Neural cell (in vitro differentiated cells): Measurements from ENCODE around the gene KLHL3. TPM values are rescaled to one million over a fixed set of nuclear protein-coding genes. Genes with fewer than 3 reads are reported as not detected.

Source experiments
- H2AFZ ChIP-seq: fragments of 200-600, 300-800 bp; sonication (generic), shearing (Covaris generic); 2 replicates; pipeline ENCODE4 v1.6.0; 2014; ENCODE audit warnings: low read depth, mild to moderate bottlenecking, antibody characterized with exemption, low read length, moderate library complexity
- H3F3A ChIP-seq: fragments of 200-600 bp; shearing (Covaris generic); 2 replicates; pipeline ENCODE4 v1.6.1; 2016; ENCODE audit warnings: mild to moderate bottlenecking, moderate library complexity, mixed read lengths, antibody characterized with exemption, low read length; ENCODE audit not compliant: insufficient read depth, poor library complexity, severe bottlenecking
- H3K27ac ChIP-seq: fragments of 200-600, 300-800 bp; sonication (generic), shearing (Covaris generic); 2 replicates; pipeline ENCODE4 v1.5.1; 2014; ENCODE audit warnings: mild to moderate bottlenecking, low read length, moderate library complexity
- H3K27me3 ChIP-seq: fragments of 300-800, 200-600 bp; sonication (generic), shearing (Covaris generic); 2 replicates; pipeline ENCODE4 v1.6.0; 2014; ENCODE audit warnings: mild to moderate bottlenecking, low read depth, low read length, moderate library complexity; ENCODE audit not compliant: insufficient read depth
- H3K36me3 ChIP-seq: fragments of 300-800, 200-600 bp; sonication (generic), shearing (Covaris generic); 2 replicates; pipeline ENCODE4 v1.5.1; 2014; ENCODE audit warnings: mild to moderate bottlenecking, antibody characterized with exemption, low read length, moderate library complexity; ENCODE audit not compliant: insufficient read depth
- H3K4me2 ChIP-seq: fragments of 300-800, 200-600 bp; sonication (generic), shearing (Covaris generic); 2 replicates; pipeline ENCODE4 v1.6.0; 2014; ENCODE audit warnings: mild to moderate bottlenecking, low read length
- H3K4me3 ChIP-seq: fragments of 300-800, 200-600 bp; sonication (generic), shearing (Covaris generic); 2 replicates; pipeline ENCODE4 v1.5.1; 2014; ENCODE audit warnings: mild to moderate bottlenecking, low read length, moderate library complexity
- H3K79me2 ChIP-seq: fragments of 200-600 bp; shearing (Covaris generic); replicated peaks from 2 replicates; pipeline ENCODE4 v1.6.0; 2014; ENCODE audit warnings: mild to moderate bottlenecking, low read length, moderate library complexity; ENCODE audit not compliant: insufficient read depth
- H3K9ac ChIP-seq: fragments of 300-800, 200-600 bp; sonication (generic), shearing (Covaris generic); 2 replicates; pipeline ENCODE4 v1.6.1; 2016; ENCODE audit warnings: mild to moderate bottlenecking, low read length, mixed read lengths
- H3K9me2 ChIP-seq: fragments of 200-600 bp; shearing (Covaris generic); 2 replicates; pipeline ENCODE4 v1.6.1; 2016; ENCODE audit warnings: mild to moderate bottlenecking, low read length, mixed read lengths; ENCODE audit not compliant: insufficient read depth
- H3K9me3 ChIP-seq: fragments of 200-600, 300-800 bp; sonication (generic), shearing (Covaris generic); 2 replicates; pipeline ENCODE4 v1.6.1; 2016; ENCODE audit warnings: mild to moderate bottlenecking, mixed run types, low read length, moderate library complexity, mixed read lengths
- H4K20me1 ChIP-seq: fragments of 200-600 bp; shearing (Covaris generic); 2 replicates; pipeline ENCODE4 v1.6.1; 2016; ENCODE audit warnings: mild to moderate bottlenecking, mixed run types; ENCODE audit not compliant: insufficient read depth
- CTCF ChIP-seq: fragments of 450-650 bp; IDR thresholded peaks from 2 replicates; pipeline ENCODE4 v1.5.1; 2014; ENCODE audit warnings: antibody characterized with exemption, mild to moderate bottlenecking, moderate library complexity; ENCODE audit not compliant: poor library complexity, severe bottlenecking
- EP300 ChIP-seq: fragments of 450-650 bp; conservative IDR thresholded peaks from 2 replicates; pipeline ENCODE4 v1.6.1; 2014; ENCODE audit warnings: antibody characterized with exemption, mild to moderate bottlenecking, moderate library complexity; ENCODE audit not compliant: poor library complexity, severe bottlenecking
- EZH2 ChIP-seq: fragments of 200-600, 300-800 bp; shearing (Covaris generic), sonication (generic); IDR thresholded peaks from 2 replicates; pipeline ENCODE4 v1.6.1; 2014; ENCODE audit warnings: antibody characterized with exemption, low read length, borderline replicate concordance, mild to moderate bottlenecking; ENCODE audit not compliant: insufficient read depth, poor library complexity, severe bottlenecking
- MXI1 ChIP-seq: fragments of 450-650 bp; conservative IDR thresholded peaks from 2 replicates; pipeline ENCODE4 v1.6.1; 2014; ENCODE audit warnings: antibody characterized with exemption, mild to moderate bottlenecking; ENCODE audit not compliant: poor library complexity, severe bottlenecking
- POLR2AphosphoS5 ChIP-seq: IDR thresholded peaks from 2 replicates; pipeline ENCODE4 v1.6.1; 2012
- RAD21 ChIP-seq: fragments of 450-650 bp; conservative IDR thresholded peaks from 2 replicates; pipeline ENCODE4 v1.6.1; 2014; ENCODE audit warnings: antibody characterized with exemption, mild to moderate bottlenecking, moderate library complexity
- REST ChIP-seq: IDR thresholded peaks from 2 replicates; pipeline ENCODE4 v1.6.1; 2012; ENCODE audit warnings: borderline replicate concordance
- SMC3 ChIP-seq: fragments of 450-650 bp; conservative IDR thresholded peaks from 2 replicates; pipeline ENCODE4 v1.6.1; 2014; ENCODE audit warnings: antibody characterized with exemption, mild to moderate bottlenecking, moderate library complexity; ENCODE audit not compliant: poor library complexity
- TAF1 ChIP-seq: IDR thresholded peaks from 2 replicates; pipeline ENCODE4 v1.6.1; 2012; ENCODE audit warnings: low read depth
- polyA plus RNA-seq: library from polyadenylated mRNA; depleted of rRNA; stranded (reverse); fragments of >200 nt; gene quantifications from 2 replicates; pipeline ENCODE4 v1.2.3, GENCODE V29; 2014

The KLHL3 gene
- polyA plus RNA-seq, 1 donor from 2014 or later, result 12.9 TPM

GRCh38 chr5:137656558-137656957 lies 79.3 kb downstream of the KLHL3 start:
- H3K4me2 ChIP-seq, result no peak overlapping the region
- no peaks in the 10 kb centered on the region for H3K79me2 ChIP-seq
- H2AFZ ChIP-seq, result no peak overlapping the region
- no peaks in the 10 kb centered on the region for H4K20me1 ChIP-seq
- H3K4me3 ChIP-seq, result no peak overlapping the region
- no peak overlapping the region for H3K9ac ChIP-seq
- no peaks in the 10 kb centered on the region for H3K27me3 ChIP-seq
- H3K9me3 ChIP-seq, result no peaks in the 10 kb centered on the region
- TF ChIP-seq CTCF (no peak), EZH2 (no peak), RAD21 (no peak), TAF1 (no peak)
- no peaks in the 10 kb centered on the region for H3K36me3 ChIP-seq
- H3F3A ChIP-seq, result no peaks in the 10 kb centered on the region
- no peak overlapping the region for H3K27ac ChIP-seq
- H3K9me2 ChIP-seq, result no peaks in the 10 kb centered on the region

GRCh38 chr5:137651022-137651421 lies 84.9 kb downstream of the KLHL3 start:
- H3K4me3 ChIP-seq, result no peak overlapping the region
- no peak overlapping the region for H3K27ac ChIP-seq
- H4K20me1 ChIP-seq, result no peaks in the 10 kb centered on the region
- no peaks in the 10 kb centered on the region for H3K9me3 ChIP-seq
- H3K79me2 ChIP-seq, result no peaks in the 10 kb centered on the region
- H3K36me3 ChIP-seq, result no peaks in the 10 kb centered on the region
- no peak overlapping the region for H3K9ac ChIP-seq
- H3K9me2 ChIP-seq, result no peaks in the 10 kb centered on the region
- no peaks in the 10 kb centered on the region for H3F3A ChIP-seq
- no peaks in the 10 kb centered on the region for H3K27me3 ChIP-seq
- no peak for TF ChIP-seq EZH2
- TF ChIP-seq SMC3, result no peak
- TF ChIP-seq EP300, result no peak
- no peak for TF ChIP-seq POLR2AphosphoS5
- no peak for TF ChIP-seq MXI1
- TF ChIP-seq RAD21, result no peak
- no peak for TF ChIP-seq REST
- TF ChIP-seq CTCF, result no peak
- no peak for TF ChIP-seq TAF1
- no peak overlapping the region for H2AFZ ChIP-seq
- H3K4me2 ChIP-seq, result no peak overlapping the region
